ENCODE data around the gene CCDC117.

The CCDC117 gene

DNA sequence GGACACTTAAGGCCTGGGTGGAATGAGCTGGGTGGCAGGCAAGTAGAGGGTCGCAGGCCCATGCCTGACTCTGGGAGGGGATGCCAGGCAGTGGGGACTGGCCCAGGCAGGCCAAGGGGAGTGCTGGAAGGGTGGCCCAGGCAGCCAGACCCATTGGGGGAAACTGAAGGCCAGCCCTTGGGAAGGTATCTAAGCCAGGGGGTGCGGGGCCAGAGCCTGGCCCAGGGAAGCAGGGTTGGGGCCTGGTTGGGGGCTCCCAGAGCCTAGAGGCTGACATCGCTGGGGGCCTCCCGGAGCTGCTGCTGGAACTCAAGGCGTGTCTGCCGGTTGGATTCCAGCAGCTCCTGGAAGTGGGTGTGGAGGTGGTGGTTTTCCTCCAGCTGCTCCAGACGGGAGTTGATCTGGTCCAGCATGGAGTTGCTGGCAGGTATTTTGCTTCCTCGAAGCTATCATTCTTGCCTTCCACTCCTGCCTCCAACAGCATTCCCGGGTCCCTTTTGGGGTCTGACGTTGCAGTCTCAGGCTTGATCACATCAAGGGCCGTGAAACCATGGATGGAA is 63.2 kb downstream of the CCDC117 start:
- DNase-seq (ENCODE audit: low read depth): no peak
- no peak overlapping the region for H3K4me3 ChIP-seq (ENCODE audit: low read length)
- TF ChIP-seq, protein P1, sequence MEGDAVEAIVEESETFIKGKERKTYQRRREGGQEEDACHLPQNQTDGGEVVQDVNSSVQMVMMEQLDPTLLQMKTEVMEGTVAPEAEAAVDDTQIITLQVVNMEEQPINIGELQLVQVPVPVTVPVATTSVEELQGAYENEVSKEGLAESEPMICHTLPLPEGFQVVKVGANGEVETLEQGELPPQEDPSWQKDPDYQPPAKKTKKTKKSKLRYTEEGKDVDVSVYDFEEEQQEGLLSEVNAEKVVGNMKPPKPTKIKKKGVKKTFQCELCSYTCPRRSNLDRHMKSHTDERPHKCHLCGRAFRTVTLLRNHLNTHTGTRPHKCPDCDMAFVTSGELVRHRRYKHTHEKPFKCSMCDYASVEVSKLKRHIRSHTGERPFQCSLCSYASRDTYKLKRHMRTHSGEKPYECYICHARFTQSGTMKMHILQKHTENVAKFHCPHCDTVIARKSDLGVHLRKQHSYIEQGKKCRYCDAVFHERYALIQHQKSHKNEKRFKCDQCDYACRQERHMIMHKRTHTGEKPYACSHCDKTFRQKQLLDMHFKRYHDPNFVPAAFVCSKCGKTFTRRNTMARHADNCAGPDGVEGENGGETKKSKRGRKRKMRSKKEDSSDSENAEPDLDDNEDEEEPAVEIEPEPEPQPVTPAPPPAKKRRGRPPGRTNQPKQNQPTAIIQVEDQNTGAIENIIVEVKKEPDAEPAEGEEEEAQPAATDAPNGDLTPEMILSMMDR (IDR thresholded peaks at IDR 0.05; ENCODE audit: insufficient read depth, low read depth, low read length, missing control alignments): no peak

DNA sequence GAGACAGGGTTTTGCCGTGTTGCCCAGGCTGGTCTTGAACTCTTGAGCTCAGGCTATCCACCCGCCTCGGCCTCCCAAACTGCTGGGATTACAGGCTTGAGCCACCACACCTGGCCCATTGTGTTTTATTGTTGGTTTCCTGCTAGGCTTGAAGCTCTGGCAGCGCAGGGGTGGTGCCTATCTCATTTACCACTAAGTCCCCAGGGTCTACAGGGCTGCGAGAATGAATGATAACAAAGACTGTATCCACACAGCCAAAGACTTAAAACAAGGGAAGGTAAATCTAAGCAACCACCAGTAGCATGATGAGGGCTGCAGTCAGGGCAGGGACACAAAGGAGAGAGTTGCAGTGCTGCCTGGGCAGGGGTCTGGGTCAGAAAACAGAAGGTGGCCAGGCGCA is 65.1 kb downstream of the CCDC117 start:
- DNase-seq (ENCODE audit: low read depth): no peak
- TF ChIP-seq, protein P1 (IDR thresholded peaks at IDR 0.05; ENCODE audit: insufficient read depth, low read depth, low read length, missing control alignments): no peak
- H3K4me3 ChIP-seq (ENCODE audit: low read length): no peak overlapping the region
